Measurements from ENCODE around the gene FBXO30.

The FBXO30 gene

GRCh38 chr6:145814501-145815308 lies at the start of gene FBXO30:
FBXO30 (minus strand) TSS chr6:145814795; CDS start chr6:145806405, 8,390 bp downstream.
- TF ChIP-seq GATA3 (IDR thresholded peaks at IDR 0.05; ENCODE audit: low read depth, low read length) (no peak), GATA2 (IDR thresholded peaks at IDR 0.05; ENCODE audit: low read depth, low read length) (0 out of 2 replicates have a peak, but pooled peaks have one; percentile 6)

GRCh38 chr6:145863988-145864616 lies 49.5 kb upstream of the FBXO30 start:
- no peak for TF ChIP-seq GATA3 (IDR thresholded peaks at IDR 0.05; ENCODE audit: low read depth, low read length)
- no peak for TF ChIP-seq GATA2 (IDR thresholded peaks at IDR 0.05; ENCODE audit: low read depth, low read length)

GRCh38 chr6:145863366-145863765 lies 48.8 kb upstream of the FBXO30 start:
- TF ChIP-seq GATA2 (IDR thresholded peaks at IDR 0.05; ENCODE audit: low read depth, low read length), result no peak
- no peak for TF ChIP-seq GATA3 (IDR thresholded peaks at IDR 0.05; ENCODE audit: low read depth, low read length)

GRCh38 chr6:145860562-145860961 lies 46.0 kb upstream of the FBXO30 start:
- no peak for TF ChIP-seq GATA3 (IDR thresholded peaks at IDR 0.05; ENCODE audit: low read depth, low read length)
- TF ChIP-seq GATA2 (IDR thresholded peaks at IDR 0.05; ENCODE audit: low read depth, low read length), result no peak

GRCh38 chr6:145850671-145851070 lies 36.1 kb upstream of the FBXO30 start:
- TF ChIP-seq GATA3 (IDR thresholded peaks at IDR 0.05; ENCODE audit: low read depth, low read length), result no peak
- TF ChIP-seq GATA2 (IDR thresholded peaks at IDR 0.05; ENCODE audit: low read depth, low read length), result no peak

GRCh38 chr6:145848541-145848940 lies 33.9 kb upstream of the FBXO30 start:
- TF ChIP-seq GATA3 (IDR thresholded peaks at IDR 0.05; ENCODE audit: low read depth, low read length) (no peak), GATA2 (IDR thresholded peaks at IDR 0.05; ENCODE audit: low read depth, low read length) (no peak)

- TF ChIP-seq GATA2 (IDR thresholded peaks at IDR 0.05; ENCODE audit: low read depth, low read length) (no peak), GATA3 (IDR thresholded peaks at IDR 0.05; ENCODE audit: low read depth, low read length) (no peak)
Measured at GRCh38 chr6:145845557-145845956, 31.0 kb upstream of the FBXO30 start.

GRCh38 chr6:145844933-145845540 lies 30.4 kb upstream of the FBXO30 start:
- TF ChIP-seq GATA2 (IDR thresholded peaks at IDR 0.05; ENCODE audit: low read depth, low read length), result no peak
- no peak for TF ChIP-seq GATA3 (IDR thresholded peaks at IDR 0.05; ENCODE audit: low read depth, low read length)

GRCh38 chr6:145842693-145843546 lies 28.3 kb upstream of the FBXO30 start:
- no peak for TF ChIP-seq GATA2 (IDR thresholded peaks at IDR 0.05; ENCODE audit: low read depth, low read length)
- TF ChIP-seq GATA3 (IDR thresholded peaks at IDR 0.05; ENCODE audit: low read depth, low read length), result no peak

GRCh38 chr6:145841668-145842067 lies 27.1 kb upstream of the FBXO30 start:
- TF ChIP-seq GATA3 (IDR thresholded peaks at IDR 0.05; ENCODE audit: low read depth, low read length) (no peak), GATA2 (IDR thresholded peaks at IDR 0.05; ENCODE audit: low read depth, low read length) (no peak)

GRCh38 chr6:145839653-145840052 lies 25.1 kb upstream of the FBXO30 start:
- TF ChIP-seq GATA2 (IDR thresholded peaks at IDR 0.05; ENCODE audit: low read depth, low read length) (no peak), GATA3 (IDR thresholded peaks at IDR 0.05; ENCODE audit: low read depth, low read length) (no peak)

GRCh38 chr6:145838305-145838704 lies 23.7 kb upstream of the FBXO30 start:
- TF ChIP-seq GATA2 (IDR thresholded peaks at IDR 0.05; ENCODE audit: low read depth, low read length) (no peak), GATA3 (IDR thresholded peaks at IDR 0.05; ENCODE audit: low read depth, low read length) (no peak)

- TF ChIP-seq GATA2 (IDR thresholded peaks at IDR 0.05; ENCODE audit: low read depth, low read length), result no peak
- TF ChIP-seq GATA3 (IDR thresholded peaks at IDR 0.05; ENCODE audit: low read depth, low read length), result no peak
Measured at GRCh38 chr6:145836772-145837171, 22.2 kb upstream of the FBXO30 start.

- TF ChIP-seq GATA2 (IDR thresholded peaks at IDR 0.05; ENCODE audit: low read depth, low read length), result no peak
- TF ChIP-seq GATA3 (IDR thresholded peaks at IDR 0.05; ENCODE audit: low read depth, low read length), result no peak
Measured at GRCh38 chr6:145836170-145836569, 21.6 kb upstream of the FBXO30 start.

Measured in SH-SY5Y (cell line).